ENCODE data around the gene L1TD1. TPM values are rescaled to one million over a fixed set of nuclear protein-coding genes. Genes with fewer than 3 reads are reported as not detected.

Gene L1TD1
- polyA plus RNA-seq, 1 donor (not counting 4 experiments of a cell fraction or from before 2014, with no cell fraction given): 0.24 TPM

DNA sequence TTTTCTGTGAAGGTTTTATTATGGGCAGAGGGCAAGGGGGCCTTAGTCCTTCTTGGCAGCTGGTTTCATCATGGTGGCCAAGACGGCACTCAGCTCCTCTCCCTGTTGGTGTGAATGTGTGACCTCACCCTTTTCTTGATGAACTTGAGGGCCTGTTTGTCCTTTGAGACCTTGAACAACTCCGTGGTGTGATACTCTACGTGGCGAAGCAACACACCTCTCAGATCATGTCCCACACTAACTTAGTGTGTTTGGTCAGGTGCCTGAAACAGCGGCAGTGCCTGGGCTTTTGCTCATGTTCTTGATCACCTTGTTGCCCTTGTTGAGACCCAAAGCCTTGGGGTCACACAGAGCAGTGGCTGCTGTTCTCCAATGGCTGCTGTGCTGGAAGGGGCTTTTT, 13.4 kb downstream of the L1TD1 start:
- Histone ChIP-seq H3K27ac (ENCODE audit: control insufficient read depth, insufficient read depth, low read length) (no peak overlapping the region), H3K4me2 (ENCODE audit: control insufficient read depth, extremely low read depth, insufficient read depth, low read depth, low read length) (no peak overlapping the region), H3K79me2 (ENCODE audit: control insufficient read depth, insufficient read depth, low read length) (no peaks in the 10 kb centered on the region), H3K9me1 (ENCODE audit: control insufficient read depth, extremely low read depth, insufficient read depth, low read length) (no peaks in the 10 kb centered on the region), H2AFZ (ENCODE audit: control insufficient read depth, low read length) (no peak overlapping the region), H3K9me3 (ENCODE audit: control insufficient read depth, low read depth, low read length) (peaks cover 3% of the 10 kb centered on the region), H3K36me3 (ENCODE audit: control insufficient read depth in 2 of 2, extremely low read depth in 1 of 2, insufficient read depth in 2 of 2, low read length in 2 of 2) (no peaks in the 10 kb centered on the region), H3K4me1 (ENCODE audit: control insufficient read depth, extremely low read depth, insufficient read depth, low read length) (peaks cover 8% of the 10 kb centered on the region), H3K27me3 (ENCODE audit: control insufficient read depth, extremely low read depth, insufficient read depth, low read length) (no peaks in the 10 kb centered on the region), H4K20me1 (ENCODE audit: control insufficient read depth, extremely low read depth, insufficient read depth, low read length) (no peaks in the 10 kb centered on the region), H3K4me3 (ENCODE audit: control insufficient read depth in 2 of 3, extremely low read depth in 1 of 3, insufficient read depth in 2 of 3, low read depth in 1 of 3, low read length in 3 of 3) (no peak overlapping the region), H3K9ac (ENCODE audit: control insufficient read depth, extremely low read depth, insufficient read depth, low read length) (no peak overlapping the region)
- TF ChIP-seq, protein P1, sequence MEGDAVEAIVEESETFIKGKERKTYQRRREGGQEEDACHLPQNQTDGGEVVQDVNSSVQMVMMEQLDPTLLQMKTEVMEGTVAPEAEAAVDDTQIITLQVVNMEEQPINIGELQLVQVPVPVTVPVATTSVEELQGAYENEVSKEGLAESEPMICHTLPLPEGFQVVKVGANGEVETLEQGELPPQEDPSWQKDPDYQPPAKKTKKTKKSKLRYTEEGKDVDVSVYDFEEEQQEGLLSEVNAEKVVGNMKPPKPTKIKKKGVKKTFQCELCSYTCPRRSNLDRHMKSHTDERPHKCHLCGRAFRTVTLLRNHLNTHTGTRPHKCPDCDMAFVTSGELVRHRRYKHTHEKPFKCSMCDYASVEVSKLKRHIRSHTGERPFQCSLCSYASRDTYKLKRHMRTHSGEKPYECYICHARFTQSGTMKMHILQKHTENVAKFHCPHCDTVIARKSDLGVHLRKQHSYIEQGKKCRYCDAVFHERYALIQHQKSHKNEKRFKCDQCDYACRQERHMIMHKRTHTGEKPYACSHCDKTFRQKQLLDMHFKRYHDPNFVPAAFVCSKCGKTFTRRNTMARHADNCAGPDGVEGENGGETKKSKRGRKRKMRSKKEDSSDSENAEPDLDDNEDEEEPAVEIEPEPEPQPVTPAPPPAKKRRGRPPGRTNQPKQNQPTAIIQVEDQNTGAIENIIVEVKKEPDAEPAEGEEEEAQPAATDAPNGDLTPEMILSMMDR (optimal IDR thresholded peaks at IDR 0.05 in 1 of 3, IDR thresholded peaks at IDR 0.05 in 1 of 3, conservative IDR thresholded peaks at IDR 0.05 in 1 of 3; ENCODE audit: extremely low read depth in 1 of 3, insufficient read depth in 2 of 3, low read length in 3 of 3): no peak
- TF ChIP-seq EZH2 (IDR thresholded peaks at IDR 0.05; ENCODE audit: low read length): no peak
- FAIRE-seq (no peak), DNase-seq (ENCODE audit: low read depth, low spot score) (no peak)
- dilution Hi-C loops (cut with MboI; ENCODE audit: extremely low pct_ligation_motif_present, low sequenced_read_pairs): no loop called here

DNA sequence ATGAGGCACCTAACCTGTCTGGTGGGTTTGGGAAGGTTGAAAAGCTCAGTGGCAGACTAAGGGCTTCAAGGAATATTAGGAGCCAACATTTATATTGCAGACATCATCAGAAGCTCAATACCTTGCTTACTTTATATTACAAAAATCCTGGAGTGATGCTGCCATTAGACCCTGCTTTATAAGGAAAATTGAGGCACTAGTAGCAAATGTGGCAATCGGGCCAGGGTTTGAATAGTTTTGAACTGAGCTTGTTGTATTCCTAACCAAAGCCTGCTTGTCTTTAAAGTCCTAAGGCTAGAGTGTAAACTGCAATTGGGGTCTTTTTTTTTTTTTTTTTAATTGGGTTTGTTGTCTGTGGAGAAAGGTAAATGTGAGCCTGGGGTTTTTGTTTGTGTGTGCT, 14.3 kb downstream of the L1TD1 start:
- dilution Hi-C loops (cut with MboI; ENCODE audit: extremely low pct_ligation_motif_present, low sequenced_read_pairs): no loop called here
- H3K9ac ChIP-seq (ENCODE audit: control insufficient read depth, extremely low read depth, insufficient read depth, low read length): no peak overlapping the region
- no peaks in the 10 kb centered on the region for H3K27me3 ChIP-seq (ENCODE audit: control insufficient read depth, extremely low read depth, insufficient read depth, low read length)
- no peaks in the 10 kb centered on the region for H3K36me3 ChIP-seq (ENCODE audit: control insufficient read depth in 2 of 2, extremely low read depth in 1 of 2, insufficient read depth in 2 of 2, low read length in 2 of 2)
- H3K4me1 ChIP-seq (ENCODE audit: control insufficient read depth, extremely low read depth, insufficient read depth, low read length): peaks cover 8% of the 10 kb centered on the region
- no peaks in the 10 kb centered on the region for H4K20me1 ChIP-seq (ENCODE audit: control insufficient read depth, extremely low read depth, insufficient read depth, low read length)
- no peaks in the 10 kb centered on the region for H3K9me1 ChIP-seq (ENCODE audit: control insufficient read depth, extremely low read depth, insufficient read depth, low read length)
- peaks cover 3% of the 10 kb centered on the region for H3K9me3 ChIP-seq (ENCODE audit: control insufficient read depth, low read depth, low read length)
- H3K79me2 ChIP-seq (ENCODE audit: control insufficient read depth, insufficient read depth, low read length): no peaks in the 10 kb centered on the region
- no peak for FAIRE-seq
- no peak overlapping the region for H3K4me2 ChIP-seq (ENCODE audit: control insufficient read depth, extremely low read depth, insufficient read depth, low read depth, low read length)
- no peak for DNase-seq (ENCODE audit: low read depth, low spot score)
- no peak overlapping the region for H2AFZ ChIP-seq (ENCODE audit: control insufficient read depth, low read length)
- no peak overlapping the region for H3K4me3 ChIP-seq (ENCODE audit: control insufficient read depth in 2 of 3, extremely low read depth in 1 of 3, insufficient read depth in 2 of 3, low read depth in 1 of 3, low read length in 3 of 3)
- no peak for TF ChIP-seq EZH2 (IDR thresholded peaks at IDR 0.05; ENCODE audit: low read length)
- TF ChIP-seq, protein P1 (optimal IDR thresholded peaks at IDR 0.05 in 1 of 3, IDR thresholded peaks at IDR 0.05 in 1 of 3, conservative IDR thresholded peaks at IDR 0.05 in 1 of 3; ENCODE audit: extremely low read depth in 1 of 3, insufficient read depth in 2 of 3, low read length in 3 of 3): no peak
- H3K27ac ChIP-seq (ENCODE audit: control insufficient read depth, insufficient read depth, low read length): no peak overlapping the region

All from keratinocyte (primary cell).